HG02870 (cell line): ENCODE results near the gene SIRPB2.
"Not testable (repeated sequence)": the region's sequence is repeated elsewhere in the genome, so short reads cannot be mapped to it uniquely, and the experiment has no call there.

Experiments
- ATAC-seq: cut with Tn5 transposase; IDR thresholded peaks from one replicate; pipeline ENCODE4 v1.9.1; 2021; ENCODE audit warnings: mild to moderate bottlenecking, moderate library complexity; ENCODE audit not compliant: unreplicated experiment

Gene SIRPB2

GRCh38 chr20:1500496-1500895, 9.3 kb upstream of the SIRPB2 start:
- ATAC-seq: no peak

- ATAC-seq: no peak
These were observed 8.6 kb upstream of the SIRPB2 start for GRCh38 chr20:1499528-1500420.

- ATAC-seq: not testable (repeated sequence)
These were observed 6.2 kb upstream of the SIRPB2 start for GRCh38 chr20:1497371-1497770.

GRCh38 chr20:1496930-1497329, 5.7 kb upstream of the SIRPB2 start:
- no peak for ATAC-seq

GRCh38 chr20:1494436-1494835, 3.2 kb upstream of the SIRPB2 start:
- no peak for ATAC-seq

GRCh38 chr20:1493536-1493935, 2.3 kb upstream of the SIRPB2 start:
- ATAC-seq: no peak

- no peak for ATAC-seq
These were observed 831 bp upstream of the SIRPB2 start for GRCh38 chr20:1491860-1492642.

GRCh38 chr20:1490643-1491195, 501 bp downstream of the SIRPB2 start:
- ATAC-seq: no peak

- no peak for ATAC-seq
These were observed 1.3 kb downstream of the SIRPB2 start for GRCh38 chr20:1489764-1490436.

- no peak for ATAC-seq
These were observed 1.9 kb downstream of the SIRPB2 start for GRCh38 chr20:1489325-1489724.

GRCh38 chr20:1486566-1486965, 4.7 kb downstream of the SIRPB2 start:
- ATAC-seq: no peak

- ATAC-seq: no peak
These were observed 6.6 kb downstream of the SIRPB2 start for GRCh38 chr20:1484438-1485116.

- ATAC-seq: no peak
These were observed 11.2 kb downstream of the SIRPB2 start for GRCh38 chr20:1479831-1480595.

- no peak for ATAC-seq
These were observed 12.7 kb downstream of the SIRPB2 start for GRCh38 chr20:1478566-1478965.

GRCh38 chr20:1477896-1478490, 13.2 kb downstream of the SIRPB2 start:
- ATAC-seq: no peak

GRCh38 chr20:1474817-1475603, 16.2 kb downstream of the SIRPB2 start:
- no peak for ATAC-seq

GRCh38 chr20:1474325-1474724, 16.9 kb downstream of the SIRPB2 start:
- ATAC-seq: no peak
